ENCODE measurements around the gene BBX.

DNA sequence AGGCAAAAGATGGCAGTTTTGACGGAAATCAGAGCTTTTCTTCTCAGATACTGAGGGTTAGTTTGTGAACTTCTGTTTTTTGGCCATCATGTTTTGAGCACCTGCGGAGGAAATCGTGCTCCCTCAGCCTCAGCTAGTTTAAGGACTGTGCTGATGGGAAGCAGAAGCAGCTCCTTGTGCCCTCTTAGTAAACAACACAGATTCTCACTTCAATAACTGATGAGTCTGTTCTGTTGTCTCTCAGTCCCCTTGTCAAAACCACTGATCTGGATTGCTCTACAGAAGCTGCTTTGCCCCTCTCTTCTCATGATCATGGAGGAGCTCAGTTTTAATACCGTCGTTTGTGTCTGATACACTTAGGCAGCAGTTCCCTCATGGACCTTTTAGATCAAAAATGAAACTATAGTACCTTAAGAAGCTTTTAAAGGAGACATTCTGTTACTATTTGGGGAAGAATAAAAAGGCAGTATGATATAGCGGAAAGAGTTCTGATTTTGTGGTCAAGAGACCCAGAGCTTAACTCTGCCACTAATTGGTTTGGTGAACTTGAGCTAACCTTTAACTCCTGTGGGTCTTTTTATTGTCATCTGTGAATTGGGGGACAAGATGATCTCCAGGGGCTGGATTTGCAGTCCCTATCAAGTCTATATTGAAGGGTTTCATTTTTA, 152.6 kb downstream of the BBX start:
- TF ChIP-seq, protein P1, sequence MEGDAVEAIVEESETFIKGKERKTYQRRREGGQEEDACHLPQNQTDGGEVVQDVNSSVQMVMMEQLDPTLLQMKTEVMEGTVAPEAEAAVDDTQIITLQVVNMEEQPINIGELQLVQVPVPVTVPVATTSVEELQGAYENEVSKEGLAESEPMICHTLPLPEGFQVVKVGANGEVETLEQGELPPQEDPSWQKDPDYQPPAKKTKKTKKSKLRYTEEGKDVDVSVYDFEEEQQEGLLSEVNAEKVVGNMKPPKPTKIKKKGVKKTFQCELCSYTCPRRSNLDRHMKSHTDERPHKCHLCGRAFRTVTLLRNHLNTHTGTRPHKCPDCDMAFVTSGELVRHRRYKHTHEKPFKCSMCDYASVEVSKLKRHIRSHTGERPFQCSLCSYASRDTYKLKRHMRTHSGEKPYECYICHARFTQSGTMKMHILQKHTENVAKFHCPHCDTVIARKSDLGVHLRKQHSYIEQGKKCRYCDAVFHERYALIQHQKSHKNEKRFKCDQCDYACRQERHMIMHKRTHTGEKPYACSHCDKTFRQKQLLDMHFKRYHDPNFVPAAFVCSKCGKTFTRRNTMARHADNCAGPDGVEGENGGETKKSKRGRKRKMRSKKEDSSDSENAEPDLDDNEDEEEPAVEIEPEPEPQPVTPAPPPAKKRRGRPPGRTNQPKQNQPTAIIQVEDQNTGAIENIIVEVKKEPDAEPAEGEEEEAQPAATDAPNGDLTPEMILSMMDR (conservative IDR thresholded peaks at IDR 0.05; ENCODE audit: low read depth, low read length), result no peak
- TF ChIP-seq EZH2 (IDR thresholded peaks at IDR 0.05; ENCODE audit: low read length, unreplicated experiment), result no peak
